Stimulated activated CD4-positive, alpha-beta T cell treated with anti-CD3 and anti-CD28 coated beads, TNF-alpha, amount 100 ng/mL, for 1 hour (primary cell): ENCODE data around the gene DPYSL5.

Source experiments
- DNase-seq, 3 donors: peaks; one replicate each; pipeline ENCODE4 v3.0.0-alpha.2; 2020; ENCODE audit warnings: low read depth in 3 of 3, low spot score in 1 of 3

Gene DPYSL5

GRCh38 chr2:26898480-26899078, 50.6 kb downstream of the DPYSL5 start:
- no peak for DNase-seq

DNA sequence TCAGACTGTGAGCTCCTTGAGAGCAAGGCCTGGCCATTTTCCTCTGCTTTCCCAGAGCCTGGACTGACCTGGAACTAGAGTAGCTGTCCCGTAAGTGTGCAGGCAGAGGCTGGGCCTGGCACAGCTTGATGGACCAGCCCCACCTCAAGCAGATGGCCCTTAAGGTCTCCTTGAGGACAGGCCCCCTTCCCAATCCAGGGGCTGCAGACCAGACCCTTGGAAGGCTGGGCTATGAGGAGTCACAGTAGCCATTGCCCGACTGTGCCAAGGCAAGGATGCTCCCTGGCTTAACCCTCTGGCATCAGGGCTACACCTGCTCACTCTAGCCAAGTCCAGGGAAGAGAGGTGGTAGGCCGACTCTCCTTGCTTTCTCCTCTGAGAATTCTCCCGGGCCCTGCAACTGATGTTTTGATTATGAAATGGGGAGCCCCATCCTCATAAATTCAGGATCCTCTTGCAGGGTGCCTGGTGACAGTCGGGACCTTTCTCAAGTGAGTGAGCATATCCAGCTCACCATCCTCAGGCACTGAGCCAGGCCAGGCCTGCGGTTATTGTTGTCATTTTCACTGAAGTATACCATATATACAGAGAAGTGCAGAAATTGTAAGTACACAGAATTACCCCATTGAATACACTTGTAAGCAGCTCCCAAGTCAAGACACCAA, 51.7 kb downstream of the DPYSL5 start:
- DNase-seq: no peak

DNA sequence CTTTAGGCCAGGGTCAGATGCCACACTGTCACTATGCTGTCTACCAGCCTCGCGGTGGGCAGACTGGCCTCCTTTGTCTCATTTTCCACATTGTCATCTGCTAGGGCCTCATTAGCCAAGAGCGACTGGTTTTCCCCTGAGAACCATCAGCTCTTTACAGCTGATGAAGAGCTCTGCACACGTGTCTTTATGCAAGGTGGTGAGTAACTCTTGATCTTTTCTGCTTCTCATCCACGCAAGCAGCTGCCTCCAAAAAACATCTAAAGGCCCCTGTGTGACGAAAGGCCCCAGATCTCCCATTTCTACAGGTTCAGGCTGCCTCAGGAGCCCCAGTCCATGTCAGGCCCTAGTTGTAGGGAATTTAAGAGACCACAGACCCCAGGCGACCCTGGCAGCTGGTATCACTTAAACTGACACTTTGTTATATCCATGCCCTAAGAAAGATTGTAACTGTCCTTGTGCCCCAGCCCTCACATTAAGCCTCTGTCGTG, 52.9 kb downstream of the DPYSL5 start:
- DNase-seq: no peak

- no peak for DNase-seq
Measured at GRCh38 chr2:26901326-26902183, 53.6 kb downstream of the DPYSL5 start.

GRCh38 chr2:26903676-26904075, 55.7 kb downstream of the DPYSL5 start:
- no peak for DNase-seq

DNA sequence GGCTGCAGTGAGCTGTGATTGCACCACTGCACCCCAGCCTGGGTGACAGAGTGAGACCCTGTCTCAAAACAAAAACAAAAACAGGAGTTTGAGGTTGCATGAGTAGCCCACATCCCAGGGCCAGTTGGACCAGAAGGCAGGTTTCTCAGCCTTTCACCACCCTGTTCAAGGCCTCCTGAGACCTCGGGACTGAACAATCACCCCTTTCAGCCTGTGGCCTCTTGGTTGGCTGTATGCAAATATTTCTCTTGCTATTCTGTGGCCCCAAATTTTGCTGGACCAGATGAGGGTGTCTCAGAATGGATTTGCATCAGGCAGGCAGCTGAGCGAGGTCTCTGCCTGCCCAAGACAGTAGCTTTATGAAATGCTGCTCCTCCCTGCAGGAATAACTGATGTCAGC, 56.9 kb downstream of the DPYSL5 start:
- DNase-seq: no peak

- no peak for DNase-seq
Measured at GRCh38 chr2:26905341-26906198, 57.6 kb downstream of the DPYSL5 start.

- DNase-seq: no peak
Measured at GRCh38 chr2:26907416-26907815, 59.5 kb downstream of the DPYSL5 start.

- no peak for DNase-seq
Measured at GRCh38 chr2:26910176-26910575, 62.2 kb downstream of the DPYSL5 start.

- no peak for DNase-seq
Measured at GRCh38 chr2:26911911-26912861, 64.3 kb downstream of the DPYSL5 start.

DNA sequence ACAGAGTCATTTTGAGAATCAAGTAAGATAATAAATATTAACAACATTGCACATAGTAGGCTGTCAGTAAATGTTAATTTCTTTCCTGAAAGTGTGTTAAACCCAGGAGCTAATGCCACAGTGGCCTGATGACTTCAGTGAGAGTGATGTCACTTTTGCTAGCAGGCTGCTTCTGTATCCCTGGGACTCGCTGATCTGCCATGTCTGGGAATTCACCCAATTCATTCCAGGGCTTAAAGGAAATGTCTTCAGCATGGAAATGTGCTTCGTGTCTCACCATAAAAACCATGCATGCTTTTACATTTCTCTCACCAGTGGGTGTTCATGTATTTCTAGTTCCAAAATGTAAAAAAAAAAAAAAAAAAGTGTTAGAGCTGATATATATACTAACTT, 65.7 kb downstream of the DPYSL5 start:
- DNase-seq: no peak

DNA sequence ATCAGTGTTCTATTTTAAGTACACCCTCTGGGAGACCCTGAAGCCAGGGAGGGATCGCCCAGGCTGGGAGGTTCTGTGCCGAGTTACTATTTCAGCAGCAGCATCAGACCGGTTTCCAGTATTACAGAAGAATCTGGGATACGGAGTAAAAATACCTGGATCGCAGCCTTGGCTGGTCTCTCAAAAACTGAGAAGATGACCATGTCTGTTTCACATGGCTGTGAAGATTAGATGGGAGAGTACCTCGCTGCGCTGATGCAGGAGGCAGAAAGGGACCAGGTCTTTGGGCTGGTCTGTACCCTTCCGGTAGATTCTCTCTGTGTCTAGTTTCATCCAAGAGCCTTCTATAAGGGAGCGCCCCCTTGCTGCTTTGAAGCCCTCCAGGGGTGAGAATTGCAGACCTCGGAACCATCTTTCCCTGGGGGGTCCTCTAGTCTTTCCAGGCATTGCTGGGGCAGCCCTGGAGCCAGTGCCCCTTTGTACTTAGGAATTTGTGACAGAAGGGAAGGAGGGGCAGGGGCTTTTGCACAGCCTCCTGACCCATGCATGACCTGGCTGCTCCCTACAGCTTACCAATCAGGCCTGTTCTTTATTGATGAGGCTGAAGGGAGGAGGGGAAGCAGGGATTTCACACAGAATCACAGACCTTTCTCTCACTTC, 66.2 kb downstream of the DPYSL5 start:
- no peak for DNase-seq

DNA sequence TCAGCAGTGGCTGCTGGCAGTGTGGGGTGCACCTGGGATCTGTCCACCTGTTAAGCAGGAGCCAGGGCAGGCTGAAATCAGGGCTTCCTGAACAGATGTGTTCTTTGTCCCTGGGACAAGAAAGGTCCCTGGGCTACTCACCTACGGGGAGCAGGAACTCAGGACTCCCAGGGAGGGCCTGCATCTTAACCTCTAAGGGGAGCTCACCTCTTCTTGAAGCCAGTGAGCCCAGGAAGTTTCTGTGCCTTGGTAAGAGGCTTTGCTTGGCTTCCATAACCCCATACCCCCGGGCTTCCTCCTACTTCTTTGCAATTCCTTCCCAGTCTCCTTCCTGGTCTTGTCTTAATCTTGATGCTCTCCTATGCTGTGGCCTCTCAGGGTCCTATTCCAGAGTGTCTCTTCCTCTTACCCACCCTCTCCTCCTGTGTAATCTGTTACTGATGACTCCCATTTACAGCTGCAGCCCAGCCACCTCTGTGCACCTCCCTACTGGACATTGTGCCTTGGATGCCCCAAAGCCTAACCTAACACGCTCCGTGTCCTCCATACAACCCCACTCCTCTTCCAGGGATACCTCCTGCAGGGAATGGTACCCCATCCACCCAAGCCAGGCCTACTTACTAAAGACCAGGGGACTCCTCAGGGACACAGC, 66.9 kb downstream of the DPYSL5 start:
- DNase-seq: no peak

DNA sequence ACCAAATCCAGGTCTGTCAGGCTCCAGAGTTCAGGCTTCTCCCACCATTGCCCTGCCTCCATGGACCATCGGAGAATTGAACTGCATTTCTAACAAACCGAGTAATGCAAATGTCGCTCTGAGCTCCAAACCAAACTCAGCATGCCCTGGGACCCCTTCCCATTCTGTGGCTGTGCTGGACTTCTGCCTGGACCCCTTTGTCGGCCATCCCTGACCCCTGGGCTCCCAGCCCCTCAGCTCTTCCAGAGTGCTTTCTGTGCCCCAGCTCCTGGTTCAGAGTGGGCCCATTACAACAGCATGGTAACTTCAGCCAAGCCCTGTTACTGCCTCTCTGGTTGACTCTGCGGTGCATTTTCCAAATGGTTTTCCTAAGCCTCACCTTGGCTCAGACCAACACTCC, 67.4 kb downstream of the DPYSL5 start:
- DNase-seq: no peak

DNA sequence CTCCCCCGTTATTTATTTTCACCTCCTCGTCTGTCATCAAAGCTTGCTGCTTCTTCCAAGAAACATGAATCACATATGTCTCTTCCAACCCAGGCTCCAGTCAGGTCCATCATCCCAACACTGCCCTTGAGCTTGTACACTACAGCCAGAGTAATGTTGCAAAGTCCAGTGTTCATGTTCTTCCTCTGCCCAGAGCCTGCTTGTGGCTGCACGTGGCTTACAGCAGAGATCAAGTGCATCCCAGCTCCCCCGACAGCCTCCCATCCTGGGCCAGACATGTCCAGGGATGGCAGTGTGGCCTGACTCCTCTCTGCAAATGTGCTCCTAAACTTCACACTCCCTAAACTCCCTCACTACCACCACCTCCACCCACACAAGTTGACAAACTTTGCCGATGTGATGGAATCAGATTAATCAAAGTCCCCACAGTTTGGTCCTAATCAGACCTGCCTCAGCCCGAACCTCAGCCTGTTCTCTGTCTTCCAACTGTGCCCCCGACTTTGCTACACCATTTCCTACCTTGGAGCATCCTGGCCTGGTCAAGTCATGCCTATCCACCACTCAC, 68.3 kb downstream of the DPYSL5 start:
- no peak for DNase-seq

DNA sequence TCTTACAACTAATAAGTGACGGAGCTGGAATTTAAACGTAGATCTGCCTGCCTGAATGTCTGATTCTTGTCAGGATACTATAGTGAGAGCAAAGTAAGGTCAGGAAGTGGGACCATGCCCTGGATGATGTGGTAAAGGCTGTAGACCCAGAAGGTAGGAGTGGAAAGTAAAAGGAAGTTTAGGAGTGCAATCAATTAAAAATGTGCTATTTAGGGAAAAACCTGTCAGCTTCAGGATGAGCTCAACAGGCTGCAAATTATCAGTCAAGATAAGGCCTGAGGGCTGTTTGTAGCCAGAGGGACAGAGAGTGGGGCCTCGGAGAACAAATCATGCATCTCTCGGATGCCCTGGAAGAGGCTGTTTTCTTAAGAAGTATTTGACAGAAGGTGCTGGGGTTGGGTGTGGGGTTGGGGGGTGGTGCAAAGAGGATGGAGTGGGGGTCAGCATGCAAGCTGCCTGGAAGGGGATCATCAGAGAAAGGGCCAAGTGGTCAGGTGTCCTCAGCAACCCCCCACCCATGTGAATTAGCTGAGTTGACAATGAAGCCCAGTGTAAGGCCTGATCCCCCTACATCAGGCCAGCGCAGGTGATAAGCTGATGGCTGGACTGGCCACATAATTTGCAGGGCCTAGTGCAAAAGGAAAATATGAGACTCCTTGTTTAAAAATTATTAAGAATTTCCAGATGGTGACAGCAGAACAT, 69.4 kb downstream of the DPYSL5 start:
- no peak for DNase-seq

GRCh38 chr2:26921323-26921722, 73.4 kb downstream of the DPYSL5 start:
- no peak for DNase-seq
